ENCODE data around the gene IHH.

- TF ChIP-seq, protein P1, sequence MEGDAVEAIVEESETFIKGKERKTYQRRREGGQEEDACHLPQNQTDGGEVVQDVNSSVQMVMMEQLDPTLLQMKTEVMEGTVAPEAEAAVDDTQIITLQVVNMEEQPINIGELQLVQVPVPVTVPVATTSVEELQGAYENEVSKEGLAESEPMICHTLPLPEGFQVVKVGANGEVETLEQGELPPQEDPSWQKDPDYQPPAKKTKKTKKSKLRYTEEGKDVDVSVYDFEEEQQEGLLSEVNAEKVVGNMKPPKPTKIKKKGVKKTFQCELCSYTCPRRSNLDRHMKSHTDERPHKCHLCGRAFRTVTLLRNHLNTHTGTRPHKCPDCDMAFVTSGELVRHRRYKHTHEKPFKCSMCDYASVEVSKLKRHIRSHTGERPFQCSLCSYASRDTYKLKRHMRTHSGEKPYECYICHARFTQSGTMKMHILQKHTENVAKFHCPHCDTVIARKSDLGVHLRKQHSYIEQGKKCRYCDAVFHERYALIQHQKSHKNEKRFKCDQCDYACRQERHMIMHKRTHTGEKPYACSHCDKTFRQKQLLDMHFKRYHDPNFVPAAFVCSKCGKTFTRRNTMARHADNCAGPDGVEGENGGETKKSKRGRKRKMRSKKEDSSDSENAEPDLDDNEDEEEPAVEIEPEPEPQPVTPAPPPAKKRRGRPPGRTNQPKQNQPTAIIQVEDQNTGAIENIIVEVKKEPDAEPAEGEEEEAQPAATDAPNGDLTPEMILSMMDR (IDR thresholded peaks at IDR 0.05), result no peak
- TF ChIP-seq POLR2A (IDR thresholded peaks at IDR 0.05), result no peak
These were observed 10.6 kb upstream of the IHH start for GRCh38 chr2:219071131-219071816.

Measured in right lobe of liver (tissue), 4 donors.